GM18868 (cell line): ENCODE data around the gene TMEM187.

Experiments used
- ATAC-seq: cut with Tn5 transposase; IDR thresholded peaks from one replicate; pipeline ENCODE4 v1.9.1; 2021; ENCODE audit warnings: mild to moderate bottlenecking, moderate library complexity; ENCODE audit not compliant: unreplicated experiment

Gene TMEM187

GRCh38 chrX:154017766-154018517 lies 45.4 kb downstream of the TMEM187 start:
- ATAC-seq: no peak

- ATAC-seq: no peak
These were observed 46.0 kb downstream of the TMEM187 start for GRCh38 chrX:154018518-154019060.

DNA sequence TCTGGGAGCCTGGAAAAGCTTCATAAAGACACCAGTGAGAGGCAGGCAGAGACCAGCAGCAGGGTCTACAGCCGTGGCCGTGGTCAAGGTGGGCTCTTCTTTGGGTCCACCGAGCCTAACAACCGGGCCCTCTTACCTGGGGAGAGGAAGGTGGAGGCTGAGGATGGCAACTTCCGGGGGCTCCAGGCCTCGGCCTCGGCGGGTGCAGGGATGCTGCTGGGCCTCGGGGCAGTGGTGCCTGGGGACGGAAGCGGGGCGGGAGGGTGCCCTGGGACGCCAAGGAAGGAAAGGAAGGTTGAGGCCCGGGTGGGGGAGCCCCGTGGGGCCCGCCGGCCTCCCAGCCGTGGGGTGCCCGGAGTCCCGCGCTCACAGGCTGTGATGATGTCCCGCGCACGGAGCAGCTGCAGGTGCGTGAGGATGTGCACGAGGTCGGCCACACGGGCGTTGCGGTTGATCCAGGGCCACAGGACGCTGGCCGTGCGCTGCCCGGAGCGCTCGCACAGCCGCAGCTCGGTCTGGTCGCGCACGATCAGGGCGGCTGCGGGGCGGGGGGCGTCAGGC lies 46.6 kb downstream of the TMEM187 start:
- ATAC-seq: no peak

GRCh38 chrX:154019633-154020528 lies 47.3 kb downstream of the TMEM187 start, which contains the start of gene IRAK1:
TSS of gene IRAK1 (minus strand) at chrX:154019902. CDS start at chrX:154019812, 90 bp downstream.
- ATAC-seq: peak; percentile 73

DNA sequence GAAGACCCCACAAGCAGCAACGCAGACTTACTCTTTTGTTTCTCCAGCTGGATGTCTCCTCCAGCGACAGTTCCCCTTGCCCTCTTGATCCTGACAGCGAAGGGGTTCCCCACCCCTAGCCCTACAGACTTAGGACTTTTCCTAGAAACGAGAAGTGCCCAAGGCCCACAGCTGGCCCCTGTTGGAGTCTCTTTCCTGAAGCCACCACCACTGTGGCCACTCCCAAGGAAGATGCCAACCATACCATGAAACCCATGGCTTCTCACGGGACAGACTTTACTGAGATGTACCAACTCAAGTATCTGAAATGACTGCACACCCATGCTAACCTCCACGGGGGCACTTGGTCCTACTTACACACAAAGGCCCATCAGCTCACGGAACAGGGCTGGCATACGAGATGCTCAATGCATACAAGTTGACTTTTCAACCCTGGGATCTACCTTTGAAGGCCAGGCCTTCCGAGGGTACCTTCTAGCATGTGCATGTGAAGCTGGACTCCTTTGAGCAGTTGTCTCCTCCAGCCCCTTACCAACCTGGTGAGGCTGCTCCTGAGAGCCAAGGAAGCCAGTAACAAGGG lies 48.1 kb downstream of the TMEM187 start:
- ATAC-seq: no peak

- no peak for ATAC-seq
These were observed 48.6 kb downstream of the TMEM187 start for GRCh38 chrX:154021131-154021611.

- no peak for ATAC-seq
These were observed 49.6 kb downstream of the TMEM187 start for GRCh38 chrX:154022108-154022507.

- no peak for ATAC-seq
These were observed 50.9 kb downstream of the TMEM187 start for GRCh38 chrX:154023276-154024000.

- ATAC-seq: no peak
These were observed 51.7 kb downstream of the TMEM187 start for GRCh38 chrX:154024271-154024670.

- ATAC-seq: no peak
These were observed 52.7 kb downstream of the TMEM187 start for GRCh38 chrX:154025230-154025629.

DNA sequence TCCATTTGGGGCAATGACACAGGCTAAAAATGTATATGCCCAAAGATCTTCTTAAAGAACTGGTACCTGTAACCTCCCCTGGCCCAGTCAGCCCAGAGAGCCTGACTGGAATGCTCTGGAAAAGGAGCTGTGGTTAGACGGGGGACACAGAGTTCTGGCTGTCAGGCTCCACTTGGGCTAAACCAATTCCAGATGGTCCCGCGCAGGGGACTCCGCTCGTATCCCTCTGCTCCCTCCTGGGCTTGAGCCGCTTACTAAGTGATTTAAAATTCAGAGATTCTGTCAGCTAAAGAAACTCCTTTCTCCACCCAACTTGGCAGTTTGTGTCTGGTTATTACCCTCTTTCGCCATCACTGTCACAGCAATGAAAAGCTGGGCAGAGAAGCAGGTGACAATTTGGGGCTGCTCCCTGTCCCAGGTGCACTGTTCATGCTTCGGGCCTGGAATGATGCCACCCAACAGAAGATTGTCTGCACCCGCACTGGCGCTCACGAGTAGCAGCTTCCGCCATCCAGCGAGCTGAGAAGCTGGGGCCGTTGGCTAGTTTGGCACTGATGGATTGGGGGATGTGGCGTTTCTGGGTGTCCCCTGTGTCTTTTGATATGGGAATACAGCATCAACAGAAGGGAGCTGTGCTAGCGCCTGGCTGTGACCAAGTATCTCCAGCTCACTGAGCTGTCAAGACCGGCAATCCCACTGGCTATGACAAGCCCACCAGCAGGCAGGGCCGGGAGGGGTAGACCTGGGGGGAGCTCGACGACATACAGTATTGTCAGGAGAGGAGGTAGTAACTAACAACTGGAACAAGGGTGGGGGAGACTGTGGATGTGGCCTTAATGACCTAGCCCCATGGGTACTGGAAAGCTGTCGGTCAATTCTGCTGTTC lies 53.8 kb downstream of the TMEM187 start:
- no peak for ATAC-seq

DNA sequence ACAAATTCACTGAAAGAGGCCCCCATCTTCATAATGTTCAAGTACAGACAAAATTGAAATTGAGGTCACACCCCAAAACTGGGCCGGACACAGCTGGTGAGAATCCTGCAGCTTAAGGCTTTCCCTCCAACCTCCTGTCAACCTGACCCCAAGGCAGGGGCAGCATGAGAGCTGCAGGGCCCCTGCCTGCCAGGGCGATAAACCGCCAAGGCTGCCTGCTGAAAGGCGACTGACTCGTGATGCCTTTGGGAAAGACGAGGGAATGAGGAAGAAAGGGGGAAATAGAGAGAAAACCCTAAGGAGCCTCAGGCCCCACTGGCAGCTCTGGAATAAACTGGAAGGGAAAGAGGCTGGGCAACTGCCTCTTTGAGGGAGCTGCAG lies 54.5 kb downstream of the TMEM187 start:
- no peak for ATAC-seq

GRCh38 chrX:154027986-154028385 lies 55.4 kb downstream of the TMEM187 start:
- ATAC-seq: no peak

DNA sequence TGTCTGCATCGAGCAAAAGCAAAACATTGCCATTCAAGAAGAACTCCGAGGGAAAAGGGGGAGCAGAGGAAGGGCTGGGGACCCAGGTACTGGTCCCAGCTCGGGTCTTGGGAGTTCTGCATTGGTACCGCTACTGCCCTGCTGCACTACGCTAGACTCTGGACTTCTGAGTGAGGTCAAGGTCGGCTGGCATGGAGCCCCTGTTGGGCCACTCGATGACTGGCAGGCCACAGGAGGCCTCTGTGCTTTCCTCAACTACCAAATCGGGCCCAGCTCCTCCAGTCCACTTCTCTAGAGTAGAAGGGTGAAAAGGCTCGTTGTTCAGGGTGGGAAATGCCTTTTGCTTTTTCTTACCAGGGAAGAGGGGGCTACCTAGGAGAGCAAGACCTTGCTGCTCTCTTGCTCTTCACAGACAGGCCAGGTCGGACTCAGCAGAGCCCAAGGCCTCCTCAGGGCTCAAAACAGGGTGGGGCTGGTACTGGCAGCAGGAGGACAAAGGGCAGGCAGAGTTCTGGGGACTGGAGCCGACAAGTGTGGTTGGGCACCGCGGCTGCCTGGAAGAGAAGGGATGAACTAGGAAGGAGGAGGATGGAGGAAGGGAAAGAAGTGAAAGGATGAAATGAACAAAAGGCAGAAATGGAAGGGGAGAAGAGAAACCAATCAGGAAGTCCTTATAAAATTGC lies 56.1 kb downstream of the TMEM187 start:
- ATAC-seq: no peak

- no peak for ATAC-seq
These were observed 56.9 kb downstream of the TMEM187 start for GRCh38 chrX:154029439-154029838.

DNA sequence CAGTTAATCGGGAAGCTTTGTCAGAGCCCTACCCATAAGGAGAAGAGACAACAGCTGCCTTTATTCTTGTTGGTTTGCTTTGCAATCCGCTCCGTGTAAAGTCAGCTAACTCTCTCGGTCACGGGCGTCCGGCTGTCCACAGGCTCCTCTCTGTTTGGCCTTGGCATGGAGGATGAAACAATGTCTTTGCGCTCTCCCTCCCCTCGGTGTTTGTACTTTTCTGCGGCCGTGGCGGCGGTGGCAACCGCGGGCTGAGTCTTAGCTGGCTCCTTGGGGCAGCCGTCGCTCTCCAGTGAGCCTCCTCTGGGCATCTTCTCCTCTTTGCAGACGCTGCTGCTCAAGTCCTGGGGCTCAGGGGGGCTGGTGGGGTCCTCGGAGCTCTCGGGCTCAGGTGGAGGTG lies 57.7 kb downstream of the TMEM187 start:
- ATAC-seq: no peak

DNA sequence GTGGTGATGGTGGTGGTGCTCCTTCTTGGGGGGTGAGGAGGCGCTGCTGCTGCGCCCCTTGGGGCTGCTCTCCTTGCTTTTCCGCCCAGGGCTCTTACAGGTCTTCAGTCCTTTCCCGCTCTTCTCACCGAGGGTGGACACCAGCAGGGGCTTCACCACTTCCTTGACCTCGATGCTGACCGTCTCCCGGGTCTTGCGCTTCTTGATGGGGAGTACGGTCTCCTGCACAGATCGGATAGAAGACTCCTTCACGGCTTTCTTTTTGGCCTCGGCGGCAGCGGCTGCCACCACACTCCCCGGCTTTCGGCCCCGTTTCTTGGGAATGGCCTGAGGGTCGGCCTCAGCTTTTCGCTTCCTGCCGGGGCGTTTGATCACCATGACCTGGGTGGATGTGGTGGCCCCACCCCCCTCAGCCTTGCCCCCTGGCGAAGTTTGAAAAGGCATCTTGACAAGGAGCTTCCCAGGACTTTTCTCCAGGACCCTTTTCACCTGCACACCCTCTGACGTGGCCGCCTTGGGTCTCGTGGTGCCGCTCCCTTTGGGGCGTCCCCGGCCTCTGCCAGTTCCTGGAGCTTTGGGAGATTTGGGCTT lies 58.3 kb downstream of the TMEM187 start:
- no peak for ATAC-seq

- no peak for ATAC-seq
These were observed 59.6 kb downstream of the TMEM187 start for GRCh38 chrX:154032160-154032559.
